T-helper 2 cell treated with Interferon-gamma antibody and Interleukin-4, amounts not matched to agents 5 μg/mL and 100 μg/mL, for 36 hours (primary cell): ENCODE data around the gene RABAC1.
"Not testable (repeated sequence)": the region's sequence is repeated elsewhere in the genome, so short reads cannot be mapped to it uniquely, and the experiment has no call there.

ENCODE experiments used
- DNase-seq: peaks from one replicate; pipeline ENCODE4 v3.0.0; 2021; ENCODE audit warnings: low spot score
- H3K27ac Mint-ChIP-seq: one replicate; pipeline ENCODE4 v1.8.0; 2021; ENCODE audit warnings: mild to moderate bottlenecking, mixed read lengths
- H3K27me3 Mint-ChIP-seq: one replicate; pipeline ENCODE4 v1.8.0; 2021; ENCODE audit warnings: low read depth, mixed read lengths
- H3K36me3 Mint-ChIP-seq: one replicate; pipeline ENCODE4 v1.8.0; 2021; ENCODE audit warnings: low read depth, mixed read lengths
- H3K4me1 Mint-ChIP-seq: one replicate; pipeline ENCODE4 v1.8.0; 2021; ENCODE audit warnings: low read depth, mixed read lengths
- H3K4me3 Mint-ChIP-seq: one replicate; pipeline ENCODE4 v1.8.0; 2022; ENCODE audit warnings: mild to moderate bottlenecking, moderate library complexity, mixed read lengths
- H3K9me3 Mint-ChIP-seq: one replicate; pipeline ENCODE4 v1.8.0; 2021; ENCODE audit warnings: mixed read lengths

The RABAC1 gene

GRCh38 chr19:41945135-41945766 is 13.9 kb downstream of the RABAC1 start:
- H3K4me3 Mint-ChIP-seq: peak overlapping the region; percentile 57
- peak; percentile 91 for DNase-seq
- H3K4me1 Mint-ChIP-seq: peaks cover 33% of the 10 kb centered on the region
- H3K9me3 Mint-ChIP-seq: no peaks in the 10 kb centered on the region
- H3K36me3 Mint-ChIP-seq: no peaks in the 10 kb centered on the region
- H3K27me3 Mint-ChIP-seq: peaks cover 11% of the 10 kb centered on the region
- H3K27ac Mint-ChIP-seq: peak overlapping the region; percentile 86

- H3K9me3 Mint-ChIP-seq: no peaks in the 10 kb centered on the region
- peaks cover 33% of the 10 kb centered on the region for H3K4me1 Mint-ChIP-seq
- H3K36me3 Mint-ChIP-seq: no peaks in the 10 kb centered on the region
- DNase-seq: no peak
- H3K4me3 Mint-ChIP-seq: no peak overlapping the region
- peaks cover 11% of the 10 kb centered on the region for H3K27me3 Mint-ChIP-seq
- no peak overlapping the region for H3K27ac Mint-ChIP-seq
These were observed 14.8 kb downstream of the RABAC1 start for GRCh38 chr19:41944336-41944735.

- H3K27me3 Mint-ChIP-seq: peaks cover 16% of the 10 kb centered on the region
- H3K9me3 Mint-ChIP-seq: no peaks in the 10 kb centered on the region
- peaks cover 29% of the 10 kb centered on the region for H3K4me1 Mint-ChIP-seq
- peak overlapping the region; percentile 51 for H3K4me3 Mint-ChIP-seq
- no peak for DNase-seq
- H3K36me3 Mint-ChIP-seq: no peaks in the 10 kb centered on the region
- H3K27ac Mint-ChIP-seq: peak overlapping the region; percentile 23
These were observed 17.5 kb downstream of the RABAC1 start for GRCh38 chr19:41941410-41942202.

GRCh38 chr19:41940731-41941409 is 18.3 kb downstream of the RABAC1 start:
- Mint-ChIP-seq H3K4me3 (peak overlapping the region; percentile 82), H3K4me1 (peaks cover 29% of the 10 kb centered on the region)

GRCh38 chr19:41939861-41940730 is 19.0 kb downstream of the RABAC1 start:
- Mint-ChIP-seq H3K27me3 (peaks cover 24% of the 10 kb centered on the region), H3K4me1 (peaks cover 25% of the 10 kb centered on the region), H3K27ac (peak overlapping the region; percentile 46), H3K36me3 (no peaks in the 10 kb centered on the region), H3K4me3 (peak overlapping the region; percentile 82), H3K9me3 (no peaks in the 10 kb centered on the region)
- peak; percentile 45 for DNase-seq

More at GRCh38 chr19:41940731-41941409, 18.3 kb downstream of the RABAC1 start:
- H3K27ac Mint-ChIP-seq: peak overlapping the region; percentile 23
- peaks cover 20% of the 10 kb centered on the region for H3K27me3 Mint-ChIP-seq
- H3K9me3 Mint-ChIP-seq: no peaks in the 10 kb centered on the region
- DNase-seq: no peak
- no peaks in the 10 kb centered on the region for H3K36me3 Mint-ChIP-seq

GRCh38 chr19:41939209-41939608 is 19.9 kb downstream of the RABAC1 start:
- H3K27ac Mint-ChIP-seq, DNase-seq, H3K36me3 Mint-ChIP-seq, H3K4me3 Mint-ChIP-seq, H3K9me3 Mint-ChIP-seq: not testable (repeated sequence)
- H3K27me3 Mint-ChIP-seq: peaks cover 28% of the 10 kb centered on the region
- H3K4me1 Mint-ChIP-seq: peaks cover 26% of the 10 kb centered on the region

GRCh38 chr19:41937525-41938468 is 21.3 kb downstream of the RABAC1 start:
- H3K4me3 Mint-ChIP-seq: no peak overlapping the region
- no peaks in the 10 kb centered on the region for H3K9me3 Mint-ChIP-seq
- peaks cover 34% of the 10 kb centered on the region for H3K4me1 Mint-ChIP-seq
- no peak for DNase-seq
- H3K36me3 Mint-ChIP-seq: no peaks in the 10 kb centered on the region
- peaks cover 37% of the 10 kb centered on the region for H3K27me3 Mint-ChIP-seq
- peak overlapping the region; percentile 9 for H3K27ac Mint-ChIP-seq

GRCh38 chr19:41936961-41937360 is 22.2 kb downstream of the RABAC1 start:
- H3K9me3 Mint-ChIP-seq: no peaks in the 10 kb centered on the region
- no peak overlapping the region for H3K4me3 Mint-ChIP-seq
- peaks cover 34% of the 10 kb centered on the region for H3K4me1 Mint-ChIP-seq
- no peak for DNase-seq
- H3K27me3 Mint-ChIP-seq: peaks cover 40% of the 10 kb centered on the region
- no peaks in the 10 kb centered on the region for H3K36me3 Mint-ChIP-seq
- H3K27ac Mint-ChIP-seq: no peak overlapping the region

GRCh38 chr19:41936416-41936850 is 22.7 kb downstream of the RABAC1 start:
- no peaks in the 10 kb centered on the region for H3K9me3 Mint-ChIP-seq
- peaks cover 30% of the 10 kb centered on the region for H3K4me1 Mint-ChIP-seq
- DNase-seq: no peak
- H3K36me3 Mint-ChIP-seq: no peaks in the 10 kb centered on the region
- no peak overlapping the region for H3K27ac Mint-ChIP-seq
- no peak overlapping the region for H3K4me3 Mint-ChIP-seq
- peaks cover 34% of the 10 kb centered on the region for H3K27me3 Mint-ChIP-seq

GRCh38 chr19:41935760-41936415 is 23.2 kb downstream of the RABAC1 start:
- DNase-seq: no peak
- Mint-ChIP-seq H3K4me3 (no peak overlapping the region), H3K36me3 (no peaks in the 10 kb centered on the region), H3K9me3 (no peaks in the 10 kb centered on the region), H3K4me1 (peaks cover 30% of the 10 kb centered on the region), H3K27me3 (peaks cover 35% of the 10 kb centered on the region), H3K27ac (no peak overlapping the region)

GRCh38 chr19:41934849-41935374 is 24.2 kb downstream of the RABAC1 start:
- Mint-ChIP-seq H3K4me3 (peak overlapping the region; percentile 20), H3K36me3 (no peaks in the 10 kb centered on the region)

More at GRCh38 chr19:41934849-41935374, 24.2 kb downstream of the RABAC1 start:
- peak; percentile 61 for DNase-seq
- Mint-ChIP-seq H3K27me3 (peaks cover 42% of the 10 kb centered on the region), H3K9me3 (no peaks in the 10 kb centered on the region), H3K4me1 (peaks cover 37% of the 10 kb centered on the region), H3K27ac (peak overlapping the region; percentile 38)
